AG09319 (cell line): Measurements from ENCODE around the gene EIF3K.

Experiments
- DNase-seq: peaks from one replicate; pipeline ENCODE4 v3.0.0-alpha.2; 2010; ENCODE audit warnings: low read depth; ENCODE audit errors: extremely low read depth
- TF ChIP-seq, protein P1 (sequence below): IDR thresholded peaks from 2 replicates; pipeline ENCODE4 v1.5.1; 2011; ENCODE audit warnings: low read depth, mild to moderate bottlenecking, inconsistent platforms, low read length, moderate library complexity

The EIF3K gene

DNA sequence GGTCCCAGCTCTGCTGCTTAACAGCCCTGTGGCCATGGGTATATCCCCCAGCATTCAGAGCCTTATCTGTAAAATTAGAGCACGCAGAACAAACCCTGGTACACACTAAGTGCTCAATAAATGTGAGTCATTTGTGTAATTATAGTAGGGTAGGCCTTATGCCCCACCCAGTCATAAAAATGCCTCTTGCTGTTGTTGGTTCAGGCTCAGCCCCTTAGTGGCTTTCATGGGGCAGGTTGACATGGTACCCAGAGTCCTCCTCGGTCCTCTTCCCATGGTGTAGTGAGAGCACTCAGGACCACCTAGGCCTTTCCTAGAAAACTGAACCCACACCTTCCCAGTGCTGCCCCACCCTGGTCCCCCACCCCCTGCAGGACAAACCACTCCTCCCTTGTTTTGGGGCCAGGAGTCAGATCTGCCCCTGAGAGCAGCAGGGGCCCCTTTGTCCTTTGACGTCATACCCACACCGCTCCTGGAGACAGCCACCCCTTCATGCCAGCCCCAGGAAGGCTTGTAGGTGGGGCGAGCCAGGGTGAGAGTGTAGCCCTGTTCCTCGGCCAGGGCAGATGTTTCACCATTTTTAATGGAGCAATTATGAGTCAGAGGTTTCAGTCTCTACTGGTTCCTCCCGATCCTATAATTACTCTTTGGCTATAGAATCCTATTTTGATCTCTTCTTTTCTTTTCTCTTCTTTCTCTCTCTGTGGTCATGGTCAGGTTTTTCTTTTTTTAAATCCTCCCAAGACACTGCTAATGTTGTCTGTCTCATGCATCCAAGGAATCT is 65.3 kb downstream of the EIF3K start:
- TF ChIP-seq, protein P1, sequence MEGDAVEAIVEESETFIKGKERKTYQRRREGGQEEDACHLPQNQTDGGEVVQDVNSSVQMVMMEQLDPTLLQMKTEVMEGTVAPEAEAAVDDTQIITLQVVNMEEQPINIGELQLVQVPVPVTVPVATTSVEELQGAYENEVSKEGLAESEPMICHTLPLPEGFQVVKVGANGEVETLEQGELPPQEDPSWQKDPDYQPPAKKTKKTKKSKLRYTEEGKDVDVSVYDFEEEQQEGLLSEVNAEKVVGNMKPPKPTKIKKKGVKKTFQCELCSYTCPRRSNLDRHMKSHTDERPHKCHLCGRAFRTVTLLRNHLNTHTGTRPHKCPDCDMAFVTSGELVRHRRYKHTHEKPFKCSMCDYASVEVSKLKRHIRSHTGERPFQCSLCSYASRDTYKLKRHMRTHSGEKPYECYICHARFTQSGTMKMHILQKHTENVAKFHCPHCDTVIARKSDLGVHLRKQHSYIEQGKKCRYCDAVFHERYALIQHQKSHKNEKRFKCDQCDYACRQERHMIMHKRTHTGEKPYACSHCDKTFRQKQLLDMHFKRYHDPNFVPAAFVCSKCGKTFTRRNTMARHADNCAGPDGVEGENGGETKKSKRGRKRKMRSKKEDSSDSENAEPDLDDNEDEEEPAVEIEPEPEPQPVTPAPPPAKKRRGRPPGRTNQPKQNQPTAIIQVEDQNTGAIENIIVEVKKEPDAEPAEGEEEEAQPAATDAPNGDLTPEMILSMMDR, result no peak

DNA sequence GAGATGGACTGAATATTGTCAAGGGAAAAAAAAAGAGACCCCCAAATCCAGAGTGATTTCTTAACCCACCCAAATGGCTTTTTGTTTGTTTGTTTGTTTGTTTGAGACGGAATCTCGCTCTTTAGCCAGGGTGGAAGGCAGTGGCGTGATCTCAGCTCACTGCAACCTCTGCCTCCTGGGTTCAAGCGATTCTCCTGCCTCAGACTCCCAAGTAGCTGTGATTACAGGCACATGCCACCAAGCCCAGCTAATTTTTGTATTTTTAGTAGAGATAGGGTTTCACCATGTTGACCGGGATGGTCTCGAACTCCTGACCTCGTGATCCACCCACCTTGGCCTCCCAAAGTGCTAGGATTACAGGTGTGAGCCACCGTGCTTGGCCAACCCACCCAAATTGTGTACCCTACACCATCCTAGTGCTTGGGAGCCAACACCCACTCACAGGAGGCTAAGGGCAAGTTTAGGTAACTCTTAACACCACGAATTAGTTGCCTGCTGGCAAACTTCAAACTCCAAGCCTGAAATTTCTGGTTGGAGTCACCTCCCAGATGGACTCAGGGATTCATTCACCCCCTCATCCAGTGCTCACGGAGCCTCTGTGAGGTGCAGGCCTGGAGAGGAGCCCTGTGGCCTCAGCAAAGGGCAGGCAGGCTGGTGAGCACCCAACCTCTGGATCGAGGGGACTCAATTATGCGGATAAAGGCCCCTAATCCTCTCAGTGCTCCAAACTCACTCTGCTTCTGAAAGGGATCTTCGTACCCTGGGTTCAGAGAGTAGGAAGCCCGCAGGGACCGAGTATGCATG is 66.1 kb downstream of the EIF3K start:
- TF ChIP-seq, protein P1, result no peak

More for the DNA sequence above, 65.3 kb downstream of the EIF3K start:
- peak; percentile 75 for DNase-seq

DNA sequence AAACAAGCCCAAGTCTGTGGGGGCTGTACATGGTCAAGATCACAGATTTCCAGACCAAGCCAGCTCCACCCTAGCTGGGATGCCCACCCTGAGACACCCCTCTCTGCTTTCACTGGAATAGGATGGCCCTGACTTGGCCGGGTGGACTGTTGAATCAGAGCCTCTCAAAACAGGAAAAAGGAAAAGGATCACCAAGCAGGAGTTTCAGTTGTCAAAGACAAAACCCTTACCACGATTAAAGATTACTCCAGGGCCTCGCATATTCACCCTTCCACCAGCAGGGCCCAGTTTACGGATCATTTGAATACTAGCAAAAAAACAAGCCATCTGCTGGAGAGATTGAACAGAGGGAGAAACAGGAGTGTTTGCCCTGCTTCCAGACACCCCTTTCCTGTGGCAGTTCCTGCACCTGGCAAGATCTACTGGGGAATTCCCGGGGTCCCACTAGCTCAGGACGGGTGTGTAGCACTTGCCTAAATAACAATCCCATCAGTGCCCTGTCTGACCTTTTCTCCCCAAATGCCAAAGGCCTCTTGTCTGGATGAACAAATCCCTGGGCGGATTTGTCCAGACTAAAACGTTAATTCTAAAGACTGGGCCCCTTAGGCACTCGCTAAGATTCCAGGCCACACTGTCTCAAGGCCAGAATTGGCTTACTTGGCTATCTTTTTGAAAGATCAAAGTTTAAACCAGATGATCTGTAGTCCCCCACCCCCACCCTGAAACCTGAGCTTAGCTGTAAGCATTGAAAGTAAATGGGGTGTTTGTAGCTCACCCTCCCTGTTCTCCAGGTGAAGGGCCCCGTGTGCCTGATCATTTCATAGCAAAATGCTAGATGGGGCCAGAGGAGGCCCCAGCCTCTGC is 66.9 kb downstream of the EIF3K start:
- TF ChIP-seq, protein P1, result peak; percentile 41
- DNase-seq, result no peak

More for the DNA sequence above, 66.1 kb downstream of the EIF3K start:
- DNase-seq, result no peak

DNA sequence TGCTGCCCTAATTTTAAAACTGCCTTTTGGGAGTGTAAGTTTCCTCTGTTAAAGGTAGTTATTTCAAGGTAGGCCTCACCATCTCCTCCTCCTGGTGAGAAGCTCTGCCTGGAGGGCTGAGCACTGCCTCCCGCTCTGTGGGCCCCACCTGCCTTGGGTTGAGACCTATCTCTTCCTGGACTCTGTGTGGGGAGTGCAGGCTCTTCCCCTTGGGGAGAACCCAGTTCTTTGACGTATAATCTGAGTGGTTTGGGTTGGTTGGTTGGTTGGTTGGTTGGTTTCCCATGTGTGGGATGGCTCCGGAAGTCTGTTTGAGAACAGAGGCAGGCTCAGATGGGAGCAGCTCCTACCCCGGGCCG is 67.5 kb downstream of the EIF3K start:
- TF ChIP-seq, protein P1, result no peak
- no peak for DNase-seq
